Stimulated activated CD4-positive, alpha-beta T cell treated with anti-CD3 and anti-CD28 coated beads, Interleukin-15, amount 100 ng/mL, for 48 hours (primary cell): ENCODE measurements around the gene ABCG4.

ENCODE experiments used
- DNase-seq, 2 donors: peaks; one replicate each; pipeline ENCODE4 v3.0.0-alpha.2; 2020; ENCODE audit warnings: low read depth in 2 of 2

The ABCG4 gene

DNA sequence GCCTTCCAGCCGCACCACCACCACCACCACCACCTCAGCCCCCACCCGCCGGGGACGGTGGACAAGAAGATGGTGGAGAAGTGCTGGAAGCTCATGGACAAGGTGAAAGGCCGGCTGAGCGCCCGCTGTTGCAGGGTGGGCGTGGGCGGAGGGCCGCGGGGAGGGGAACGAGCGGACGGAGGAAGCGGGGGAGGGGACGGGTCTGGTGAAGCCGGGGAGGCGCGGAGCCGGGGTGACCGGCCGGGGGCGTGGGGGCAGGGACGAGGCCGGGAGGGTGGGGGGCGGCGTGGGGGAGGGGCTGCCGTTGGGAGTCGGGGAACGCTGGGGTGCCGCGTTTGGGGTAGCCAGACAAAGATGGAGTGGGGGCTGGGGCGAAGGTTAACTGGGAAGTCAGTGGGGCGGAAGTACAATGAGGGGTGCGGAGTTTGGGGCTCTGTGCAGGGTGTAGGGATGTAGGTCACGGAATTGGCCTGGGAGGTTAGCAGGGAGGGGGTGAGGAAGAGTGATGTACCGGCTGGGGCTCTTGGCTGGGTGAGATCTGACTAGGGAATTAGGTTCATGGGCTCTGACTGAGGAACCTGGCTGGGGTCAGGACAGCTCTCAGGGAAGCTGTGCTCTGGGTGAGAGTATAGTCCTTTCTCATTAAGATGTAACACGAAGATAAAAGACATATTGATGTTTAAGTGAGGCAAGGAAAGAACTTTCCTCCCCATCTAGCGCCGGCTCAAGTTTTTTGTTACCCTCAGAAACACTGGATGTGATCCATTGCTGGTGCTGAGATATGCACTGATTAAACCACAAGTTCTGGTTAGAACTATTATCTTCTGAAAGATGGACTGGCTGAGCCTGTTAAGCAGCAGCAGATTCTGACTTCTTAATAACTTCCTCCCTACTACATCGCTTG is 57.9 kb downstream of the ABCG4 start:
- DNase-seq, result peak; percentile 38 to 44

DNA sequence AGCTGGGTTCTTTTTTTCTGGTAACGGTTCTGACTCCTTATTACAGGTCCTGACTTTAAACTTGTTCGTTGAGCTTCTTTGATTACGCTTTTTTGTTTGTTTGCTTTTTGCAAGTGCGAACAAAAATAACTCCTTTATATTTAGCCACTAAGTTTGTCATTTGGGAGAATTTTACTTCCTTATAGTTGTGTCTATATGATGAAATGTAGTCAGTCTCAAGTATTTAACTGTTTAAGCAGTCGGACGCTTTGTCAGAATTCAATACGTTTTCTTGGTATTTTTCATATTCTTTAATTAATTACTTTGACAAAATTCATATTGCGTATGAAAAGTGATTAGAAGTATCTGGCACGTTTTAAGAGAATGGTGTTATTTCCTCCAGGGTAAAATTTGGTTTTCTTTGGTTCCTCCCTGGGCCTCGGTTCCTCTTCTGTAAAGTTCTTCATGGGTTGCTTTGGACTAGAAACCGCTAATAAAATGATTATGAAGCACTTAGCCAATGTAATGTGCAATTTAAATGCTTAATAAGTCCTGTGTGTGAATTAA is 58.6 kb downstream of the ABCG4 start:
- no peak for DNase-seq

DNA sequence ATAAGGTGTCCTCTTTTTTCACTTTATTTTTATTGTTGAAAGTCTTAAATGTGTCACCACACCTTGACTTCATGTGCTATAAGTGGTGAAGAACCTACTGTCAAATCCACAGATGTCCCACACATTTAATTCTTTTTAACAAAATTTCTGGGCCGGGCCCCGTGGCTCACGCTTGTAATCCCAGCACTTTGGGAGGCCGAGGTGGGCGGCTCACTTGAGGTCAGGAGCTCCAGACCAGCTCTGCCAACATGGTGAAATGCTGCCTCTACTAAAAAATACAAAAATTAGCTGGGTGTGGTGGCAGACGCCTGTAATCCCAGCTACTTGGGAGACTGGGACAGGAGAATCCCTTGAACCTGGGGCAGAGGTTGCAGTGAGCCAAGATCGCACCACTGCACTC is 60.3 kb downstream of the ABCG4 start:
- no peak for DNase-seq

DNA sequence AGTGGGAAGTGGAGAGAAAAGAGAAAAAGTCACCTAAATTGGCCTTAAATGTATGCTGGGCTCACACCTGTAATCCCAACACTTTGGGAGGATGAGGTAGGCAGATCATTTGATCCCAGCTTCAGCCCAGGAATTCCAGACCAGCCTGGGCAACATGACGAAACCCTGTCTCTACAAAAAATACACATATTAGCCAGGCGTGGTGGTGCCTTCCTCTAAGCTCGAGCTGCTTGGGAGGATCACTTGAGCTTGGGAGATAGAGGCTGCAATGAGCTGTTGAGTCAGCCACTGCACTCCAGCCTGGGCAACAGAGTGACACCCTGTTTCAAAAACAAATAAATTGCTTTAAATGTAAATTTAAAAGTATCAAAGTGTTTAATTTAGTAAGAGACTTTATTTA is 61.2 kb downstream of the ABCG4 start:
- DNase-seq, result no peak
